ENCODE measurements around the gene ARID4B.

Gene ARID4B

DNA sequence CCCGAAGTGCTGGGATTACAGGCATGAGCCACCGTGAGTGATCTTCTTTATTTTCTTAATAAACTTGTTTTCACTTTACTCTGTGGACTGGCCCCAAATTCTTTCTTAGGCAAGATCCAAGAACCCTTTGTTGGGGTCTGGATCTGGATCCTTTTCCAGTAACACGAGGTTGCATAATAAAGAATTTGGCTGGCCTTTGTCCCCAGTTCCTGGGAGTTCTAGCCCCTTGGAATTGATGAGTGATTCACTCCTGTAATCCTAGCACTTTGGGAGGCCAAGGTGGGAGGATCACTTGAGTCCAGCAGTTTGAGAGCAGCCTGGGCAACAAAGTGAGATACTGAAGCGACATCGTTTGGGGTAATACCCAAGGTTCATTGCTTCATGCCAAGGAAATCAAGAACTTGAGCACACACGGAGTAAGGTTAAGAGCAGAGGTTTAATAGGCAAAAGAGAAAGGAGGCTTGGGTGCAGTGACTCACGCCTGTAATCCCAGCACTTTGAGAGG is 197.2 kb downstream of the ARID4B start:
- no peak for DNase-seq (ENCODE audit: low read depth in 2 of 3, low spot score in 2 of 3)

DNA sequence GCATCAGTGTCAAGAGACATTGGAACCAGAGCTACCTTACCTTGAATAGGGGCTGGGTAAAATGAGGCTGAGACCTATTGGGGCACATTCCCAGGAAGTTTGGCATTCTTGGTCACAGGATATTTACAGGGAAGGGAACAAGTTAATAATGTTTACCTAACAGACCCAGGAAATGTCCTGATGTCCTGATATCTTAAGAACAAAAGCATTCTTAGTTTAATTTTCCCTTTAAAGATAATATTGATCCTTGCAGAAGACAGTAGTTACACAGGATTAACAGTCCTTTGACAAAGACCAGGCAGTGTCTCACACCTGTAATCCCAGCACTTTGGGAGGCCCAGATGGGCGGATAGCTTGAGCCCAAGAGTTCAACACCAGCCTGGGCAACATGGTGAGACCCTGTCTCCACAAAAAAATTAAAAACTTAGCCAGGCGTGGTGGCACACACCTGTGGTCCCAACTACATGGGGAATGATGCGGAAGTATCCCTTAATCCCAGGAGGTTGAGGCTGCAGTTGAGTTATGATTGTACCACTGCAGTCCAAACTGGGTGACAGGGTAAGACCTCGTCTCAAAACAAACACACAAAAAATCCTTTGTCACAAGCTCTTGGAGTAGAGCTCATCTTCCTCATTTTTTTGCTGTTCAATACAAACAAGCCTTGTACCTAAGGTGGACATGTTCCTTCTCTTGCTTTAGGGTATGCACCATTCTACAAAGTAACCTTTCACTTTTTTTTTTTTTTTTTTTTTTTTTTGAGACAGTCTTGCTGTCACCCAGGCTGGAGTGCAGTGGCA is 198.0 kb downstream of the ARID4B start:
- DNase-seq (ENCODE audit: low read depth in 2 of 3, low spot score in 2 of 3), result no peak

DNA sequence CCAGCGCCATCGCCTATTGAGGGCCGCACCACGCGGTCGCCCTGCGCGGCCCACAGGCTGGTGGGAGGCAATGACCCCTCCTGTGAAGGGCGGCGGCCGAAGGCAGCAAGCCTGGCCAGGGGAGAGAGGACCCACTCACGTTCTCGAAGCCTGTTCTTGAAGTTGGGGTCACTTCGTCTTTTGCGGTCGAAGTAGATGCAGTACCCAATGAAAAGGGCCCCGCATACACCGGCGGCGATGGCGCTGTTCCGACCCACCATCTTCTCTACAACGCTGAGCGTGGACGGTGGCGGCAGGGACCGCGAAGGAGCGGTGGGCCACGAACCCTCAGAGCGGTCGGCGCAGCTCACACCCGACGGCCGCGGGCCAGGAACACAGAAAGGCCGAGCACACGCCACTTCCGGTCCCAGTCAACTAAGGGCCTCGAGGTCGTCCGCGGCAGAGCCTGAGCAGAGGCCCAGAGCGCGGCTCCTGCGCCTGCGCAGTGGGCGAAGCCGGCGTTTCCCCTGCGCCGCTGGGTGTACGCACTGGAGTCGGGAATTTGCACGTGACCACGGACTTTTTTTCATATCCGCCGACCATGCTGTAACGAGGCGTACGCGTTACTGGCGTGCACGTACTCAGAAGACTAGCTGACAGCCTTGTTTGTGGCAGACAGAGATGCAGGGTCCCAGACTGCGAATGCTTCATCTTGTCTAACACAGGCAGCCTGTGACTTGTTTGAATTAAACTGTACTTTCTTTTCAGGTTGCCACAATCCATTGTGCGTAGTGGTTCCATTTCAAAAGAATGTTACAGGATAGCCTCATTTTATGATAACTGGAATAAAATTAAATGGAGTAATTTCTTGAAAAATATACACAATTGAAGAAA is 199.3 kb downstream of the ARID4B start, which contains the start of gene TOMM20:
TOMM20 (minus strand) TSS at position 382 of the 873 bp plus-strand sequence; CDS start at position 260, 122 bp downstream.
- DNase-seq (ENCODE audit: low read depth in 2 of 3, low spot score in 2 of 3), result peak; percentile 72 to 96 (median 85)

DNA sequence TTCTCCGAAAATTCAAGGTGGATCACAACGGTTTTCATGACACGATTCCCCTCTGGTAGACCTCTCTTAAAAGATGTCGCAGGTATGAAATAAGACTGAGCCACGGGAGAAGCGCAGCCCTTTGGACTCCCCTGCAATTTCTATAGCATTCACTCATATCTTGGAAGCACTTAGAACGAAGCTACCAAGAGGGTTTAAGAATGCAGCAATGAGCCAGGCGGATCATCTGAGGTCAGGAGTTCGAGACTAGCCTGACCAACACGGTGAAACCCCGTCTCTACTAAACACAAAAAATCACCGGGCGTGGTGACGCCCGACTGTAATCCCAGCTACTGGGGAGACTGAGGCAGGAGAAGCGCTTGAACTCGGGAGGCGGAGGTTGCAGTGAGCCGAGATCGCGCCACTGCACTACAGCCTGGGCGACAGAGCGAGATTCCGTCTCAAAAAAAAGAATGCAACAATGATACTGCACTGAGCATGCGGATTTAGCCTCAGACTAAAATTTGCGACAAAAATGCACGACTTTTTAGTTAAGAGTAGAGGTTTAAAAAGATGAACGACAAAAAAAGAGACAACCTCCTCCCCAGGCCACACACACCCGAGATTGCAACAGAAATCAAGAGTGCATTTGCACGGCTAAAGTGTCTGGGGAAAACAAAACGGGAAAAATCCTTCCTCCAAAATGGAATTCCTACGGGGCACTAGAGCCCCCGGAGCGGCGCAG is 200.1 kb downstream of the ARID4B start:
- no peak for DNase-seq (ENCODE audit: low read depth in 2 of 3, low spot score in 2 of 3)

DNA sequence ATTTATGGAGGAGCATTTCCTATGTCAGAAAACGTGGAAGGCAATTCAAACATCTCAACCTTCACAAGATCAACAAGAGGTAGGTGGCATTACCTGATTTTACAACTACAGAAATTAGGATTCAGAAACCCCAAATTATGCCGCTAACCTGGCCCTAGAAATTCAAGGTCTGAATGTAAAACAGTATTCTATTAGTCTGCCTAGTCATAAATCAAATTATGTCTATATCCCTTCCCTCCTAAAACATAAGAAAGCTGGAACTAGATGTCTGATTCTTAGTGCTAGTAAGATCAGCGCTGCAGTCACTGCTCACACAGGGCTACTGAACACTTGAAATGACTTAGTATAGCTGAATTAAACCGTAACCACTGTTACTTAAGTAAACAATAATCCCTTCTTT is 200.8 kb downstream of the ARID4B start:
- DNase-seq (ENCODE audit: low read depth in 2 of 3, low spot score in 2 of 3), result no peak

DNA sequence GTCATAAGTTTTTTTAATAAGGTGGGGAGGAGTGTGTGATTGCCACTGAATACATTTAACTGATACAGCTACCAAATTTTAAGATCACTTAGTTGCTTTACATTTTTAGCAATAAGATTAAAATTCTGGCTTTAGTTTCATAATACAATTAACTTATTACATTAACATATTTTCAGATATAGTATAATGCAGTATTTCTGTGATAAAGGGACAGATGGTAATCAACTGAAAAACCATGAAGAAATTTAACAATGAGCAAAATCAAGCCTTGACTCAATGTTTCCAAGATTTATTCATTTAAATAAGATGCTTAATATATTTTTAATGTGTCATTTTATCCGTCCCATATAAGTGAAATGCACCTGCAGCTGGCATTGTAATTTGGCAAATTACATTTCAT is 203.3 kb downstream of the ARID4B start:
- DNase-seq (ENCODE audit: low read depth in 2 of 3, low spot score in 2 of 3), result no peak

DNA sequence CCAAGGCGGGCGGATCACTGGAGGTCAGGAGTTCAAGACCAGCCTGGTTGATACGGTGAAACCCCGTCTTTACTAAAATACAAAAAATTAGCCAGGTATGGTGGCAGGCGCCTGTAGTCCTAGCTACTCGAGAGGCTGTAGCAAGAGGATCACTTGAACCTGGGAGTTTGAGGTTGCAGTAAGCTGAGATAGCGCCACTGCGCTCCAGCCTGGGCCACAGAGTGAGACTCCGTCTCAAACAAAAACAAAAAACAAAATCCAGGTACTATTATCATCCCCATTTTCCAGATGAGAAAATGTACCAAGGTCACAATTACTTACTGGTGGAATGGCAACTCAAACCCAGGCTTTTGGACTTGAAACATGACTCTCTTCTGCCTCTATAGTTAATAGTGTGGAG is 203.9 kb downstream of the ARID4B start:
- no peak for DNase-seq (ENCODE audit: low read depth in 2 of 3, low spot score in 2 of 3)

DNA sequence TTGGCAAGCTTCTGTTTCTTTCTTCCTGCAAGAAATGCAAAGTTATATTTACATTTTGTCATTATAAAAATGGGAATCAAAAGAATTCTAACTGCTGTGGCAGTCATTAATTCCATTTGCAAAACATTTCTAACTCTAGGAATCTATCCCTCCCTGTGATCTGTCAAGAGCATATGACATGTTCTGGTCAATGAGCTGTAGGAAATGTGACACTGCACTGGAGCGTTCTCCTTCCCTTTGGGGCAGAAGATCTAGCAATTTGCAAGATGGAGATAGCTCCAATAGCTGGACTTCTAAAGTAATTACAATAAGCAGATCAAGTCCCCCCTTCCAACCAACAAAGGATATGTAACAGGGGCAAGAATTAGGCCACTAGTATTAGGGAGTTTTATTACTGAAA is 205.6 kb downstream of the ARID4B start:
- no peak for DNase-seq (ENCODE audit: low read depth in 2 of 3, low spot score in 2 of 3)

Data from activated CD8-positive, alpha-beta memory T cell treated with anti-CD3 and anti-CD28 coated beads for 48 hours (primary cell).